GM19463 (cell line): ENCODE measurements around the gene MMP21.

Experiments
- ATAC-seq: cut with Tn5 transposase; IDR thresholded peaks from one replicate; pipeline ENCODE4 v1.9.1; 2021; ENCODE audit warnings: mild to moderate bottlenecking, moderate library complexity; ENCODE audit not compliant: unreplicated experiment

MMP21 gene

DNA sequence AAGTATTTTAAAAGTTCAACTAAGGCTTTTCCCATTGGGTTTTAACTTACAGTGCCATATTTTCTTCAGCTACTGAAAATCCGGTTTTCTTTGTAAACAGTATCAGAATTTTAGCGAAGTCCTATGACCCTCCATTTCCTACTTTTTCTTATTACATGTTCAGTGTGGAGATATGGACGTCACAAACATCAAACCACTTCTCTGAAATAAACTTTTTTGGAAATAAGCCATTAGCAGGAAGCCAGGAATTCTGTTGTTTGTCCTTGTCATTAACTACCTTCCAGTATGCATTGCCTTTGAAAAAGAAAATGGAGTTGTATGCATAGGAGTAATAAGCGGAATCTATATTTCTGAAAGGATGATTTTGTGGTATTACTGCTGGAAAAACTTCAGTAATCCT, 9.1 kb downstream of the MMP21 start:
- no peak for ATAC-seq

DNA sequence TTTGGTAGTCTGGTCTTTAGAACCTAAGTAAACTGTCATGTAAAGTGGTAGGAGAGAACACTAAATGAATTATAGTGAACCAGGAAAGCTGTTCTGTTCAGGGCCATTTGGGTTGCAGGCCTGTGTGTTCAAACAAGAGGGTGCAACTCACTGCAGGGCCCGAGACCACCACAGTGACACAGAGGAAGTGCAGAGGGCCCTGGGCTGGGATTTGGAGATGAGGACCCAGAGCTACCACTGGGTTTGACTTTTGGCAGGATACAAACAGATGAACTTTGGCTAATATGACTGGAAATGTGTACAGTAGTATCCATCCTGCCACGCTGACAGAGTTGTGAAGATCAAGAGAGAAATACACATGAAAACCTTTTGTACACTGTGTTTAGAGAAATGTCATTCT, 9.8 kb downstream of the MMP21 start:
- no peak for ATAC-seq

DNA sequence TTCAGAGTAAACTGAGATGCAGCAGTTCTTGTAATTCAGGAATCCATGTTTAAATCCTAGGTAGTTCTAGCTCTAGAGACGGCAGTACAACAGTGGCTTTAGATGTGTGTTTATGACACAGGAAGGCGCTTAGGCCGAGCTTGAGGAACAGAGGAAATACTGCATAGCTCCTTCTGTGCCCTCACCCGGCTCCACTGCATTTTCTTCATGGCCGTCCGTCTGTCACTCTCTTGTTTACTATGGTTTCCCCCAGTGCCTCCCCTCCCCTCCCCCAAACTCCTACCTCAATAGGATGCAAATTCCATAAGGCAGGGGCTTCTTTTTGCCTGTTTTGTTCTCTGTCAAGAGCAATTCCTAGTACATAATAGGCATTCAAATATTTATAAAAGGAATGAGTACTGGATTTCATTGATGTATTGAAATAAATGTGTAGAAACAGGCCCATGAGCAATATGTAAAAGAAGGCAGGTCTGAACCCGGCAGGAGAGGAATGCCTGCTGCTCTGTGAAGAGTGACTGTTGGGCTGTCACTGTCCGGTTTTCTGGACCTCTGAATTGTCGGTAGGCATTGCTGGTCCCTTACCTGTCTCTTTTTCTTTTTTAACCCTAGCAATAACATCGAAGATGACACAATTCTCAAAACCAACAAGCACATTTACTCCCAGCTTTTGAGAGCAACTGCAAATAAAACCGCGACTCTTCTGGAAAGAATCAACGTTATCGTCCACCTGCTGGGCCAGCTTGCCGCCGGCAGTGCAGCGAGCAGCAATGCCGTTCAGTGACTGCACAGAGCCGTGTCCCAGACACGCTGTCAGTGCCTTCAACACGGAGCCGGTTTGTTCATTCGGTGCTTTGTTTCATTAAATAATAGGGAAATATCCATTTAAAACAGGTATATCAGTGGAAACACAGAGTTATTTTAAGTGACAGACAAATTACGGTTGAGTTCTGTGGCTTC, 12.7 kb downstream of the MMP21 start:
- ATAC-seq = no peak

DNA sequence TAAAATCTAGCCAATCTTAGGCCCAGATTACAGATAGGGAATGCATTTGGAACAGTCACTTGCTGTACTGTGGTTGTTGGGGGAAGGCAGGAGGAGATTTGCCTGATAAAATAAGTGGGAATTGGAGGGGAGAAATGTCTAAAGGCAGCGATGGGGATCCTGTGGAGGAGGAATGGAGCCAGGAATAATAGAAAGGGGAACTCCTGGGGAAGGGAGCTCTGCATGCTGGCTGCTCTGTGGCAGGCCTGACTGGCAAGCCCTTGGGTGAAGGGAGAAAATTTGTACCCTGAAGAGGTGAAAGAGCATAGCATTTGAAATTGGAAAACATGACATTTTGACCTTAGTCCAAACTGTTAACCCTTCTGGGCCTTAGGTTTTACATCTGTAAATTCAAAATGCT, 13.7 kb downstream of the MMP21 start:
- no peak for ATAC-seq

DNA sequence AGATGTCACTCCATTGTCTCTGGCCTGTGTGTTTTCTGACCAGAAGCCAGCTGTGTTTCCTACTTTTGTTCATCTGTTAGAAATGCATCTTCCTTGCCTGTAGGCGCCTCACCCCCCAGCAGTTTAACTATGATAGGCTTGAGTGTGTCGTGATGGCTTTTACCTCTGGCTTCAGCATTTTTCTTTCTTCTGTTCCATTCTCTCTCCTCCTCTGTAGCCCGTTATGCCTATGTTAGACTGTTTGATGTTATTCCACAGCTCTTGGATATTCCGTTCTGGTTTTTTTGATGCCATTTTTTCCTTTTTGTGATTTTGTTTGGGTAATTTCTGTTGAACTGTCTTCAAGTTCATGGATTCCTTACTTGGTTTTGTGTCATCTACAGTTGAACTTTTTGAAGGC, 17.9 kb downstream of the MMP21 start:
- ATAC-seq = no peak

DNA sequence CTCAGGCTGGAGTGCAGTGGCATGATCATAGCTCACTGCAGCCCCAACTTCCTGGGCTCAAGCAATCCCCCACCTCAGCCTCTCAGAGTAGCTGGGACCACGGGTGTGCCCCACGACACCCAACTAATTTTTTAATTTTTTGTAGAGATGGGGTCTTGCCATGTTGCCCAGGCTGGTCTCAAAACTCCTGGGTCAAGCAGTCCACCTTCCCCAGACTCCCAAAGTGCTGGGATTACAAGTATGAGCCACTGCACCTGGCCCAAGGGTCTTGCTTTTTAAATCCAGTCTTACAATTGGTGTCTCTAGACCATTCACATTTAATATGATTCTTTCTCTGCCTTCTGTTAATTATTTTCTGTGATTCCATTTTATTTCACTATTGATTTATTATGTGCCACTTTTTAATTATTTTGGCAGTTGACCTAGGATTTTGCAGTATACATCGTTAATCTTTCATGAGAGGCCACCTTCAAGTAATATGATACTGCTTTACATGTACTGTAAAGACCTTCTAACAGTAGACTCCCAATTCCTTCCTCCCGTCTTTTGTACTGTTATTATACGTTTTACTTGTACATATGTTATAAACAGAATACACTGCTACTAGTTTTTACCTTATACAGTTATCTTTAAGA, 18.7 kb downstream of the MMP21 start:
- no peak for ATAC-seq

DNA sequence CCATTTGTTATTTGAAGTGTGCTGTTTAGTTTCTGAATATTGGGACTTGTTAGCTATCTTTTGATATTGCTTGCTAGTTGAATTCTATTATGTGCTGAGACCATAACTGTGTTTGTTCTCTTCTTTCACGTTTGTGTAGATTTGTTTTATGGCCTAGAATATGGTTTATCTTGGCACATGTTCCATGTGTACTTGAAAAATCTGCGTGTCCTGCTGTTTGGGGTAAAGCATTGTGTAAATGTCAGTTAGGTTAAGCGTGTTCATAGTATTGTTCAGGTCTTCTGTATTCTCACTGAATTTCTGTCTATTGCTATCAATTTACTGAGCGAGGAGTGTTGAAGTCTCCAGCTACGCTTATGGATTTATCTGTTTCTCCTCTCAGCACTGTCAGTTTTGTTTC, 19.4 kb downstream of the MMP21 start:
- no peak for ATAC-seq

DNA sequence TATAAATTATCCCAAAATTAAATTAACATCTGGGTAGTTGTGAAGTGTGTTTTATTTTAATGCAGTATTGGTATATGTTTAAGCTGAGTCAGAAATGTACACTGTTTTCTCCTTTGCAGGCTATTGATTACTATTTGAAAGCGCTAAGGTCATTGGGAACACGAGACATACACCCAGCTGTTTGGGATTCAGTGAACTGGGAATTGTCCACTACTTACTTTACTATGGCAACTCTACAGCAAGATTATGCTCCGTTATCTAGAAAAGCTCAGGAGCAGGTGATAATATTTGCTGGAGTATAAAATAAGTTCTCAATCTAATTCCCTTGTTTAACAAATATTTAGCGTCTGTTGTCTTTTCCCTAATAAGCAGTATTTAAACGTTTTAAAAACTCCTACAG, 28.2 kb downstream of the MMP21 start:
- no peak for ATAC-seq

DNA sequence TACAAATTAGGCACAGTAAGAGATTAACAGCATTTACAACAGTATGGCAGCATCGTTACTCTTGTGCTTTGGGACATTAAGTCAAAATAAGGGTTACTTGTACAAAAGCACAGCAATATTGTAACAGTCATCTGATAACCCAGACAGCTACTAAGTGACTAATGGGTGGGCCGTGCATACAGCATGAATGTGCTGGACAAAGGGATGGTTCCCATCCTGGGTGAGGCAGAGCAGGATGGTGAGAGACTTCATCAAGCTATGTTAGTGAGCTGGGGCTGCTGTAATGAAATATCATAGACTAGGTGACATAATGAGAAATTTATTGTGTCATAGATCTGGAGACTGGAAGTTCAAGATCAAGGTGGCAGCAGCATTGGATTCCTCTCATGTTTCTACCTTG, 30.7 kb downstream of the MMP21 start:
- no peak for ATAC-seq

DNA sequence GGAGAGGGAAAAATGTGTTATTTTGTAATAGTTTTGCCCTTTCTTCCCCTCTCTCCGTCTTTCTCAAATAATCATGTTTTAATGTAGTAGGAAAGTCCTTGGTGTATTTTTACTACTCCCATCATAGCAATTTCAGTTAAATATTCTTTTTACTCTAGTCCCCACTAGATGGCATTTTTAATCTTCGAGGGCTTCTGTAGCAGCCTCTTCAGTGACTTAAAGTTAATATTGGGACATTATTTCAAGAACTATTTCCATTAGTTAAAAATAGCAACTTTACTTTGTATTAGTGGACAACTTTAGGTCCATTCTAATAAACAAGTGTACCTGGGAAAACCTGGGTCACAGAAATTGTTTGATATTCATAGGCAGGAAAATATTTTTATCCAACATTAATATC, 33.2 kb downstream of the MMP21 start:
- no peak for ATAC-seq

DNA sequence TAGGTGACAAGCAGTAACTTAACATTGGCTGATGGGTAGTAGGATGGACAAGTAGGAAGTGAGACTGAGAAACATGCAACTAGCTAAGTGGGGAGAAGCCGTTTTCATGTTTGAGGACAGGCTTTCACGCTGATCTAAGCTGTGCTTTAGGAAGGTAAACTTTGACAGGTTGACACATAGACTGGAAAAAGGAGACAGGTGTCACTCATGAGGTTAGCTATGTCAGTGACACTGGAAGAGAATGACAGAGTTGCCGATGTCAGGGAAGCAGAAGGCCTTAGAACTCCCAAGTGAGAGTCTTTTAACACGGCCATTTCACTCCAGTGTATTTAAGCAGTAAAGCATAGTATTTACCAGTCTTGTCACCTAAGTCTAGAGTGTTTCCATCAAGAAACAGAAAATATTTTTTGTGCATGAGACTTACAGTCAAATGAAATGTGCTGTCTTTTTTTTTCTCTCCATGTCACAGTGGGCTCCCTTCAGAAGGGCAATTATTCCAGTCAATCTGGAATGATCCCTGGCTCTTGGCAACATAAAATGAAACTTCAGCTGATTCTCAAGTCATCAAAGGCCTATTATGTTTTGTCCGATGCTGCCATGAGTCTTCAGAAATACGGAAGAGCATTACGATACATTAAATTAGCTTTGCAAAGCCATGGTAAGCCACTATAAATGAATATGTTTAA, 35.5 kb downstream of the MMP21 start:
- no peak for ATAC-seq

DNA sequence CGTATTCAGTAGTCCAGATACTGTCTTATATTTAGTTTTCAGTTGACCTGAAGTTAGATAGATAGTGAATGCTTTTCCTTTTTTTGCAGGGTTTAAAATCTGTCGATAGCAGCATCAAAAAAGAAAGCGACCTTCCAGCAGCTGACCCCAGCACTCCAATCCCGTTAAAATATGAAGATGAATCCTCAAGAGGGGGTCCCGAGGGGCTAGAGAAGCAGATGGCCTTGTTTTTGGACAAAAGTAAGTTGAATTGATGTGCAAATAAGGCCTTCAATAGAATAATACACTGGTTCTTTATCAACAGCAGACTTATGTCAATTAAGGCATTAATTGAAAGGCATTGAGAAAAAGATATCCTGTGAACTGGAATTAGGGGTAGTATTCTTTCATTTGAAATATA, 37.4 kb downstream of the MMP21 start:
- ATAC-seq = no peak

DNA sequence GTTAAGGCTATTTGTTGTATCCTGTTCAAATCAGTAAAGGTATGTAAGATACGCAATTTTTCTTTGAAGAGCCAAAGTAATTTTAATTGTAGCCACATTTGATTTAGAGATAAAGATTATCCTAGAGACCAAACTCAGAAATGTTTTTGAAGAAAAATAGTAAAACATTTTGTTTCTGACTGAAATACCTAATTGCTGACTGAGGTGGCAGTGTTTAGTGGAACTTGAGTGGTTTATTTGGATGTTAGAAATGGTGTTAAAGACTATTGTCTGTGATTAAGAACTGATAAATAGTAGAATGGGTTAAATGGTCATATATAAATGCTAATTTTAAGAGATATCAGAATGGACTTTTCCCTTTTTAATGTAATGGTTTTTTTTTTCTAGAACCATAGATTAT, 40.8 kb downstream of the MMP21 start:
- ATAC-seq = no peak

DNA sequence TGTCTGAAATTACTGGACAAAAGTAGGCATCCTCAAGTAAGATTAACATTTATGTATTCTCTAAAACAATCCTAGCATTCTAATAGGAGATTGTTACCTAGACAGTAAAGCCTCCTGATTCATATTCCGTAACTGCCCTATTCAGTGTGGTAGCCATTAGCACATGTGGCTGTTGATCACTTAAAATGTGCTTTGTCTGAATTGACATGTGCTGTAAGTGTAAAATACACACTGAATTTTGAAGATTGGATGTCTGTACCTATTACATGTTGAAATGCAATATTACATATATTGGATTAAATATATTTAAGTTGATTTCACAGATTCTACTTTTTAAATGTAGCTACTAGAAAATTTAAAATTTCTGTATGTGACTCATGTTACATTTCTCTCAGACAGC, 41.5 kb downstream of the MMP21 start:
- no peak for ATAC-seq

DNA sequence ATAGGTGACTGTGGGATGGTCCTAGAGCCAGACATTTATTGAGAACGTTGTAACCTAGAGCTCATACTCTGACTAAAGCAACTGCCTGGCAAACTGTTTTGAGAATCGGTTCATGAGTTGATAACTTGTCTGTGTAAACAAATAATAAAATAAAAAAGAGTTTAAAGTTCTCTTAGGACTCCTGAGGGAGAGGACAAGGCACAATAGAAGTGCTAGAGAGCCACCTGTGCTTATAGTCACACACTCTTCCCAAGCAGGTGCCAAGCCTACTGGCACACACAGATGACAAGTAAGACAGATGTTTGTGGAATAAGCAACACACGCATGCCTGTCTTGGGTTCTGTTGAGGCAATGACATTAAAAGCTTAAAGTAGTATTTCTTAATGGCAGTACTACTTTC, 48.2 kb downstream of the MMP21 start:
- ATAC-seq = no peak

DNA sequence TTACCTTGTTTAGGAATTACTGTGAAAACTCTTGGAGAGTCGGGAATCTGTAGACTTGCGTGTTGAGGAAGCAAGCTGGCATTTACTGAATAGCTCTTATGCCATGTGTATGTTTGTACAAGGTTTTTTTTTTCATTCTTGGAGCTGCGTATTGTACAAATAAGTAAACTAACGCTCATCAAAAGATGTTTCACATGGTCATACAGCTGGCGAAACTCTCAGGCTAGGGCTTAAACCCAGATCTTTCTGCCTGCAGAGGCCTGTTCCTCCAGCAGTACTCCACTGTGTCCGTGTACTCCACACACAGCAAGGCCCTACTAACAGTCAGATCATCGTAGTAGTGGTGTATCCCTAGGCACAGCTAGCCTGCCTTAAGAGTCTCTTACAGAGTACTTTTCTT, 48.7 kb downstream of the MMP21 start:
- no peak for ATAC-seq

DNA sequence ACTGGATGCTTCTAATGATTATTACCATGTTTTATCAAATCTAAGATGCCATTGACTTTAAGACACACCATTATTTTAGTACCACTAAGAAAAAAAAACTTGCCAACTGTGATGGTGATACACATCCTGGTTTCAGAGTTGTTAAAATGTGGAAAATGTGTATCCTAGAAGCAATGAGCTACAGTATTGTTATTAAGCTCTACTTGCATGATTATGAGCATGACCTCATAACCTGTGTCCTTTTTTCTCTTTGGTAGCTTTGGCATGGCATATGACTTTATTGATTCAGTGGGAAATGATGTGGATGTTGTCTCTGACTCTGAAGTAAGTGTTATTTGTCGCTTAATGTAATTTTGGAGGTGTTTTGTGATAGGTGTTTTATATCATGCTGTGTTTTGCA, 52.8 kb downstream of the MMP21 start:
- ATAC-seq = no peak

DNA sequence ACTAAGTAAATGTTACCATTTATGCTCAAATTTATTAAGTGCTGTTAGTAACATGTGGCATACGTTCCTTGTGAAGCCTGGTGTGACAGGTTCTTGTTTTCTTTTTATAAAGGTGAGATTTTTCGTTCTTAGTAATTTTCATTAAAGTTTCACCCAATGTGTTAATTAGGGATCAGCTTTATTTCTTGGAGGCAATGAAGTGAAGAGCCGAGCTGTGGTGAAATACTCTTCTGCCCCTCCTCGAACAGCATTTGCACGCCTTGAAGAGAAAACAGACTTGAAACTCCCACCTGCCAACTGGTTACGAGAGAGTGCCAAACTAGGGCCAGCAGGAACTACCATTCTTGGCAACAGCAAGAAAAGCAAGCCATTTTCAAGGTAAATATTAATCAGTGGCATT, 54.6 kb downstream of the MMP21 start:
- ATAC-seq = peak; percentile 48

DNA sequence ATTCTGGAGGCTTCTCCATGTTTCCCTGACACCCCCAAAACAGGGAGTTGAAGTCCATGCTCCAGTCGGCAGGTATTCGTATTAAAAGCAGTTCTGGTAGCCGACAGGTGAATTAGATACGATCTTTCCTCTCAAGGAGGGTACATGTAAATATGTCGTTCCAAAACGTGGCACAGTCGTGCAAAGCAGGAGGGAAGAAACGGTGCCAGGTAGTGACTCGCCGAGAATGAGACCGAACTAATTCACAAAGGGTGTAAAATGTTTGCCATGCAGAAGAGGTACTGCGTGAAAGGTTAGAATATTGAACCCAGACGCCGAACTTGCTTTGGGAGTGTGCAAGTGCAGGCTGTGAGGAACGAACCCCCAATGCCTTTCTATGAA, 55.6 kb downstream of the MMP21 start:
- ATAC-seq = no peak

DNA sequence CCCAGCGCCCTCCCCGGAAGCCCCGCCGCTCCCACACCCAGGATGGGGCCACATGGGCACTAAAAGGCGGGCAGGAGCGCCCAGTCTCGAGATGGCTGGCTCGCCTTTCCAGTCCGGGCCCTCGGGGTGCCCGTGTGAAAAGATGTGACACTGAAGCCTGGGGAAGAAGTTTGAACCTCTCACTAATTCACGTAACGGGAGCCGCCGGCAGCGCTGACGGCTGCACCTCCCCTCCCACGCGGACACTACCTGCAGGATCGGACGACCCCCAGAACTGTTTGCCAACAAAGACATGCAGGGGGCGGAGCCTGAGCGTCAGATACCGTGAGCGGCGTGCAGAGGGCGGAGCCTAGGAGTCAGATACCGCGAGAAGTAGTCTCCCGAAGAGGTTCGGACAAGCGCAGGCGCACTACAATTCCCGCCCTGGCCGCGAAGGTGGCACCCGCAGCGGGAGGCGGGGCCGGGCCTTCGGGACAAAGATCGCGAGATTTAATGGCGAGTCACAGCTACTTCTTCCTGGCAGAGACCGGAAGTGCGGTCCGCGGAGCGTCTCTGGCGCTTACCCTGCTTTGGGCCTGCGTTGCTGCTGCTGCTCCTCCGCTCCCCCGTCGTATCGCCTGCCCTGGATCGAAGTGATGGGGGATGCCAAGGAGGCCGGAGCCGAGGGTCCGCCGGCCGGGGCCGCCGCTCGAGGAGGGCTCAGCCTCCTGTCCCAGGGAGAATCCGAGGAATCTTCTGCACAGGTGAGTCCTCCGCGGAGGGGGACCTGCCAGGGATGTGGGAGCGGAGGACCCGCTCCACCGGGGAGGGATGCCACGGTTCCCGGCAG, 56.2 kb downstream of the MMP21 start, which contains the start of gene EDRF1:
Gene EDRF1, plus strand, starts transcription at position 537 of the 829 bp plus-strand sequence. Its CDS starts 99 bp downstream, at position 636.
- ATAC-seq = peak; percentile 78
